Posterior cingulate gyrus (tissue), 11 donors: ENCODE measurements around the gene SGSM2.

Experiments used
- DNase-seq, 10 donors: peaks; one replicate each; pipeline versions ENCODE4 v3.0.0 to v3.0.0-alpha.2; 2020 to 2021; ENCODE audit warnings: mixed read lengths in 3 of 10
- intact Hi-C: fragments of 100-400 bp; cut with DNase I; formaldehyde crosslinking; loops from one replicate; pipeline ENCODE4 v1.15.1; 2023

The SGSM2 gene

DNA sequence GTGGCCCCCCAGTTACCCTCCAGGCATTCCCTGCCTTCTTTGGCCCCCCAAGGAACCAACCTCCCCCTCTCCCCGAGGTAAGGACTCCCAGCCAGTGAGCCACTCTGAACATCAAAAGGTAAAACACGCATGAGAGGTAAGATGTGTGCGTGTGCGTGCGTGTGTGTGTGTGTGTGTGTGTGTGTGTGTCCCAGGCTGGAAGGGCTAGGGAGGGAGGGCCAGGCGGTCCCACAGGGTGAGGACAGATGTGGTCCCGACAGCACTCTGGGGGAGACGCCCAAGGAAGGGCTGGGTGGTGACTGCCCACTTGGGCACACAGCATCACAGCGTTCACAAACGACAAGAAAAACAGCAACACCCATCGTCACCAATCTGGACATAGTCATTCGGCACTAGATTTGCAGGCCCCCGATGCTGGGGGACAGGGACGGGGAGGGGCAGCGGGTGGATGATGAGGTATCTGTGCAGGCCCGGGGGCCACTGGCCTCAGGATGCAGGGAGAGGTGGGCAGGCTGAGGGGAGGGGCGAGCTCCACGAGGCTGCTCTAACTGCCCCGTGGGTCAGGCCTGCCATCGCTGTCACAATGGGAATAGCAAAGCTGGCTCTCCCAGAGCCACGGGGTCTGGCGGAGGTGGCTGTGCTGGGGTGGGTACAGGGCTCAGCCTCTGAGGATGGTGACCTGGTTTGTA is 47.3 kb downstream of the SGSM2 start:
- intact Hi-C loops, result no loop called here
- DNase-seq, result no peak

GRCh38 chr17:2385240-2386210 is 48.2 kb downstream of the SGSM2 start:
- intact Hi-C loops, result no loop called here
- DNase-seq, result no peak

- intact Hi-C loops, result no loop called here
- DNase-seq, result peak in 1 of 10 donors; percentile 84
These were observed 49.2 kb downstream of the SGSM2 start for GRCh38 chr17:2386400-2387085.

- no peak for DNase-seq
- intact Hi-C loops, result no loop called here
These were observed 50.1 kb downstream of the SGSM2 start for GRCh38 chr17:2387086-2388019.

GRCh38 chr17:2388020-2388682 is 50.9 kb downstream of the SGSM2 start:
- no peak for DNase-seq
- intact Hi-C loops, result no loop called here

- intact Hi-C loops, result no loop called here
- DNase-seq, result peak in 1 of 10 donors; percentile 75
These were observed 51.4 kb downstream of the SGSM2 start for GRCh38 chr17:2388683-2389055.

DNA sequence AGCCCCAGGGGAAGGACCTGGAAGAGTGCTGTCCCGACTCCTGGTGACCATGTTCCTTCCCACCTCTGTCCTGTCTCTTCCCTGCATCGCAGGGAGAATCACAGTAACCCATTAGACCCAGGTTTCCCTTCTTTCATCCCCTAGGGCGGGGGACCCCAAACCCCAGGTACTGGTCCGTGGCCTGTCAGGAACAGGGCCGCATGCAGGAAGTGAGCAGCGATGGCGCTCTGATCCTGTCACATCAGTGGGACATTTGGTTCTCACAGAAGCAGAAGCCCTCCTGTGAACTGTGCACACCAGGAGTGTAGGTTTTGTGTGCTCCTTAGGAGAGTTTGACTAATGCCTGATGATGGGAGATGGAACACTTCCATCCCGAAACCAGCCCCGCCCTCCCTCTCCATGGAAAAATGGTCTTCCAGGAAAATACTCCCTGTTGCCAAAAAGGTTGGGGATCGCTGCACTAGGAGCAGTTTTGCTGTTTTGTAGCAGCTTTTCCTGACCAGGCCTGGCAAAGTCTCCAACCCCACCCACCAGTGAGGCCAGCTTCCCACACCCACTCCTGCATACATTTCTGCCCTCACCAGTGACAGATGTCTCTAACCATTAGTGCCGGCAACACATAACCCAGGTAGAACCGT is 53.0 kb downstream of the SGSM2 start:
- intact Hi-C loops, result loop anchor here (5.0 kb wide), 1 partner anchor 322 kb away; the partner anchor contains the start of gene CLUH
- DNase-seq, result peak in 1 of 10 donors; percentile 69

GRCh38 chr17:2391597-2392251 is 54.4 kb downstream of the SGSM2 start:
- DNase-seq, result peak in 1 of 10 donors; percentile 54
- intact Hi-C loops, result loop anchor here (5.0 kb wide), 1 partner anchor 321 kb away; the partner anchor contains the start of gene CLUH

GRCh38 chr17:2392252-2393173 is 55.2 kb downstream of the SGSM2 start:
- intact Hi-C loops, result loop anchor here (1.0 to 5.0 kb wide), 2 partner anchors 9 to 320 kb away; partner anchors contain the start of genes CLUH and MNT
- peak; percentile 90 to 99 (median 96) for DNase-seq

- intact Hi-C loops, result loop anchor here (1.0 to 5.0 kb wide), 2 partner anchors 8 to 319 kb away; partner anchors contain the start of genes CLUH and MNT
- peak; percentile 76 to 98 (median 84) for DNase-seq
These were observed 56.1 kb downstream of the SGSM2 start for GRCh38 chr17:2393174-2393953.

GRCh38 chr17:2393954-2394749 is 56.9 kb downstream of the SGSM2 start:
- intact Hi-C loops, result loop anchor here (1.0 to 5.0 kb wide), 2 partner anchors 7 to 318 kb away; partner anchors contain the start of genes CLUH and MNT
- peak in 2 of 10 donors; percentile 26 to 80 for DNase-seq

DNA sequence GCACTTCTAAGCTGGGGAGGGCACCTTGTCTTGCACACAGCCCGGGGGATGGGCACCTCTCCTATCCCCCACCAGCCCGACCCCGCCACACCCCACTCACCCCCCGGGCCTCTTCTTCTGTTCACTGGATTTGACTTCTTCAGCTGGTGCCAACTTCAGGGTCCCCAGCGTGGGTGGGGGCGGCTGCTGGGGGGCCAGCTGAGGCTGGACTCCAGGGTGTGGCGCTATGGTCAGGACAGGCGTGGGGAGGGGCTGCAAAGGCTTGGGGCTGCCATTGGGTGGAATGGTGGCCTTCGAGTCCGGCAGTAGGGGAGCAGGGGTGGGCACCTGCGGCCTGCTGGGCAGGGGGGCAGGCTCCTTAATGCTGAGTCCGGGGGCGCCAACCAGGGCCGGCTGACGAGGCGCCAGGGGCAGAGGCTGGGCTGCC is 57.5 kb downstream of the SGSM2 start:
- intact Hi-C loops, result loop anchor here (5.0 kb wide), 1 partner anchor 318 kb away; the partner anchor contains the start of gene CLUH
- DNase-seq, result peak in 2 of 10 donors; percentile 19 to 81

DNA sequence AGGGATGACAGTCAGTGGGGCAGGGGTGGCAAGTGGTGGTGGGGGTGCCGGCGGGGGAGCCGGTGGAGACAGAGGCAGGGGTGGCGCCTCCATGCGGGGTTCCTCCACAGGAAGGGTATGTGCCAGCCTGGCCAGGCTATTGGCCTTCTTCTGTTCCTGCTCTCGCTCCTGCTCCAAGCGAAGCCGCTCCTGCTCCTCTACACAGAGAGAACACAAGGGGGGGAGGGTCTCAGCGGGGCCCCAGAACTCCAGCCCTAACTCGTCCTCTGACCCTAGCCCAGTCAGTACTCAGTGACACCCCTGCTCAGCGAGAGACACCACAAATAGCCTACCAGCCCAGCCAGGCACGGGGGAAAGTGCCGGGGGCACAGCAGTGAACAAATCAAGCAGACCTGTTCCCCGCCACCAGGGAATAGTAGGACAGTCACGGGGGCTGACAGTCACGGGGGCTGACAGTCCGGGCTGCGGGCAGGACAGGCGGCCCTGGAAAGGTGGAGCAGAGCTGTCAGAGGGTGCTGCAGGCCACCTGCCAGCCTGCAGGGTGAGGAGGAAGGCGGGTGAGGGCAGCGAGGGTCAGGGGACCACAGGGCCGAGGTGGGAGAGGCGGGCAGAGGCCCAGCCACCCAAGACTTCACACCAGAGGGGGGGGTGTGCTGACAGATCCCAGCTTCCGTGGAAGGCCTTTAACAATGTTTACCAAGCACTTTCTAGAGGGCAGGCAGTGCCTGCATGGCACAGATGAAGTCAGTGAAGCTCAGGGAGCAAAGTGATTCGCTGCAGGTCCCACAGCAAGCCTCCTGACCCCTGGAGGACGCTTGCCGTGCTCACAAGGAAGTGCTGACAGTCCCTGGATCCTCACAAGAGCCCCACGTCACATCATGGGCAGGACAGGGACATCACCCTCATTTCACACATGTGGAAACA is 58.2 kb downstream of the SGSM2 start:
- intact Hi-C loops, result no loop called here
- peak in 2 of 10 donors; percentile 24 to 71 for DNase-seq

GRCh38 chr17:2396192-2396567 is 58.9 kb downstream of the SGSM2 start:
- peak in 1 of 10 donors; percentile 55 for DNase-seq
- intact Hi-C loops, result no loop called here
